Measurements from ENCODE around the gene SLF1. TPM values are rescaled to one million over a fixed set of nuclear protein-coding genes. Genes with fewer than 3 reads are reported as not detected.

The SLF1 gene
- total RNA-seq, 1 donor from 2014 or later = 5.3 TPM

DNA sequence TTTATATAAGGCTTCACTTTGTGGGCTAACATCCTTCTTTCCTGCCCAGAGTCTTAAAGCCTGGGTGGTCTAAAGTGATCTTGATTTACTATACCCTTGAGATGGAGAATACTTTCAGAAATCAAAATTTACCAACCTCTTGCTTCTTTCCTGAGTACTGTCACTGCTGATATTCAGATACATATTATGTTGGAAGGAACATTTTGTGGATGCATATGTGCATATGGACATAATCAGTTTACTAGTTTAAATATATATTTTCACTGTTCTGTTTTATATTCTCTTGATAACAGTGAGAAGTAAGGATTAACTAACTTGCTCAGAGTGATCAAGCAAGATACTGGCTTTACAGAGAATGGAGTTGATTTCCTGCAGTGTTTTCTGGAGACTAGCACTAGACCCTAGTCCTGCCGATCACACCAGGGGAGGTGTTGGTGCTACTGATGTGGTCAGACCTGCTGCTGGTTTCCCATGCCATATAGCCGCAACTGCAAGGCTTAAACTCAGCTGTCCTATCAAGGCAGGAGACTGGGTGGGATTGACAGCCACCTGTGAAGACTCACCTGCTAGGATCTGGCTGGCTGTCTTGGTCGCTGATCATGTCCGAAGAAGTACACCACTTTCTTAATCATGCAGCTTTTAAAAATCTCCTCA, 57.6 kb downstream of the SLF1 start:
- H2AFZ ChIP-seq (ENCODE audit: low read depth, low read length) = no peak overlapping the region
- no peak overlapping the region for H3K4me3 ChIP-seq (ENCODE audit: insufficient read depth, low read depth, low read length)
- TF ChIP-seq, protein P1, sequence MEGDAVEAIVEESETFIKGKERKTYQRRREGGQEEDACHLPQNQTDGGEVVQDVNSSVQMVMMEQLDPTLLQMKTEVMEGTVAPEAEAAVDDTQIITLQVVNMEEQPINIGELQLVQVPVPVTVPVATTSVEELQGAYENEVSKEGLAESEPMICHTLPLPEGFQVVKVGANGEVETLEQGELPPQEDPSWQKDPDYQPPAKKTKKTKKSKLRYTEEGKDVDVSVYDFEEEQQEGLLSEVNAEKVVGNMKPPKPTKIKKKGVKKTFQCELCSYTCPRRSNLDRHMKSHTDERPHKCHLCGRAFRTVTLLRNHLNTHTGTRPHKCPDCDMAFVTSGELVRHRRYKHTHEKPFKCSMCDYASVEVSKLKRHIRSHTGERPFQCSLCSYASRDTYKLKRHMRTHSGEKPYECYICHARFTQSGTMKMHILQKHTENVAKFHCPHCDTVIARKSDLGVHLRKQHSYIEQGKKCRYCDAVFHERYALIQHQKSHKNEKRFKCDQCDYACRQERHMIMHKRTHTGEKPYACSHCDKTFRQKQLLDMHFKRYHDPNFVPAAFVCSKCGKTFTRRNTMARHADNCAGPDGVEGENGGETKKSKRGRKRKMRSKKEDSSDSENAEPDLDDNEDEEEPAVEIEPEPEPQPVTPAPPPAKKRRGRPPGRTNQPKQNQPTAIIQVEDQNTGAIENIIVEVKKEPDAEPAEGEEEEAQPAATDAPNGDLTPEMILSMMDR (IDR thresholded peaks at IDR 0.05; ENCODE audit: insufficient read depth, low read depth, low read length) = no peak
- no peak for TF ChIP-seq EZH2 (IDR thresholded peaks at IDR 0.05; ENCODE audit: insufficient read depth, low read length)
- peaks cover 5% of the 10 kb centered on the region for H3K36me3 ChIP-seq (ENCODE audit: insufficient read depth, low read length)
- H3K27ac ChIP-seq (ENCODE audit: low read depth, low read length) = no peak overlapping the region
- H3K9me3 ChIP-seq (ENCODE audit: insufficient read depth, low read depth, low read length) = no peaks in the 10 kb centered on the region
- Mint-ChIP-seq H3K27ac (ENCODE audit: unreplicated experiment) (no peak overlapping the region), H3K4me3 (ENCODE audit: unreplicated experiment) (no peak overlapping the region), H3K9me3 (ENCODE audit: unreplicated experiment) (no peaks in the 10 kb centered on the region), H3K27me3 (ENCODE audit: low read depth, unreplicated experiment) (no peaks in the 10 kb centered on the region), H3K36me3 (ENCODE audit: low read depth, unreplicated experiment) (no peaks in the 10 kb centered on the region), H3K4me1 (ENCODE audit: low read depth, unreplicated experiment) (peaks cover 5% of the 10 kb centered on the region)
- H3K4me2 ChIP-seq (ENCODE audit: low read length) = no peak overlapping the region
- no peaks in the 10 kb centered on the region for H3K27me3 ChIP-seq (ENCODE audit: insufficient read depth, low read length)
- no peak overlapping the region for H3K9ac ChIP-seq (ENCODE audit: low read length)
- no peaks in the 10 kb centered on the region for H3K4me1 ChIP-seq (ENCODE audit: insufficient read depth, low read length)
- H4K20me1 ChIP-seq (ENCODE audit: insufficient read depth, low read length) = no peaks in the 10 kb centered on the region
- H3K79me2 ChIP-seq (ENCODE audit: insufficient read depth, low read length) = no peaks in the 10 kb centered on the region
- DNase-seq (ENCODE audit: low read depth) (no peak), FAIRE-seq (no peak)

DNA sequence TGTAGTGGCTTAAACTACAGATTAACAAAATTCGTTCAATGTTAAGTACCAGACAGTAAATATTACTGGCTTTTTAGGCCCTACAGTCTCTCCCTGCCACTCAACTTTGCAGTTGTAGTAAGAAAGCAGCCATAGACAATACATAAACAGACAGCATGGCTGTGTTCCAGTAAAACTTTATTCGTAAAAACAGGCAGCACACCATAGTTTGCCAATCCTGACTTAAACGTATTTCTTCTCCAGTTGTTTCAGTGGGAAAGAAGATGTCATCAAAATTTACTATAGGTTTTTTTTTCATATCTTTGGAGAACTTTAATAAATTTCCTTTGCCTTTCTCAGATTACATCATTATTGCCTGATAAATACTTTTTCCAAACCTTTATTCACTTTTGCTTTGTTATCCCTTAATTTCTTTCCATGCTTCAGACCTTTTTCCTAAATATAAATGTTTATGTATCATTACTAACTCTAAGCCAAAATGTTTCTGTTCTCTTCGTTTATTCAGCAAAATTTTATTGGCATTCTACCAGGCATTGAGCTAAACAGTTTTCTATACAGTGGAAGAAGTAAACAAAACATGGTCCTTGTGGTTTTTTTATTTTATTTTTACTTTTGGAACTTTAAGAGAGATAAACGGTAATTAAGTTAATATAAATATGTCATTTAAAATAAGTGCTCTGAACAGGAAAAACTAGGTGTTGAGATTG, 64.5 kb downstream of the SLF1 start:
- Mint-ChIP-seq H3K9me3 (ENCODE audit: unreplicated experiment) (no peaks in the 10 kb centered on the region), H3K27me3 (ENCODE audit: low read depth, unreplicated experiment) (no peaks in the 10 kb centered on the region), H3K4me1 (ENCODE audit: low read depth, unreplicated experiment) (no peaks in the 10 kb centered on the region), H3K27ac (ENCODE audit: unreplicated experiment) (no peak overlapping the region), H3K36me3 (ENCODE audit: low read depth, unreplicated experiment) (no peaks in the 10 kb centered on the region), H3K4me3 (ENCODE audit: unreplicated experiment) (no peak overlapping the region)
- no peak overlapping the region for H3K27ac ChIP-seq (ENCODE audit: low read depth, low read length)
- no peak overlapping the region for H3K4me2 ChIP-seq (ENCODE audit: low read length)
- H3K36me3 ChIP-seq (ENCODE audit: insufficient read depth, low read length) = no peaks in the 10 kb centered on the region
- FAIRE-seq = no peak
- TF ChIP-seq, protein P1 (IDR thresholded peaks at IDR 0.05; ENCODE audit: insufficient read depth, low read depth, low read length) = no peak
- TF ChIP-seq EZH2 (IDR thresholded peaks at IDR 0.05; ENCODE audit: insufficient read depth, low read length) = no peak
- H2AFZ ChIP-seq (ENCODE audit: low read depth, low read length) = no peak overlapping the region
- H3K9ac ChIP-seq (ENCODE audit: low read length) = no peak overlapping the region
- DNase-seq (ENCODE audit: low read depth) = no peak
- no peaks in the 10 kb centered on the region for H3K79me2 ChIP-seq (ENCODE audit: insufficient read depth, low read length)
- no peaks in the 10 kb centered on the region for H3K9me3 ChIP-seq (ENCODE audit: insufficient read depth, low read depth, low read length)
- H3K27me3 ChIP-seq (ENCODE audit: insufficient read depth, low read length) = no peaks in the 10 kb centered on the region
- no peaks in the 10 kb centered on the region for H3K4me1 ChIP-seq (ENCODE audit: insufficient read depth, low read length)
- H3K4me3 ChIP-seq (ENCODE audit: insufficient read depth, low read depth, low read length) = no peak overlapping the region
- no peaks in the 10 kb centered on the region for H4K20me1 ChIP-seq (ENCODE audit: insufficient read depth, low read length)

DNA sequence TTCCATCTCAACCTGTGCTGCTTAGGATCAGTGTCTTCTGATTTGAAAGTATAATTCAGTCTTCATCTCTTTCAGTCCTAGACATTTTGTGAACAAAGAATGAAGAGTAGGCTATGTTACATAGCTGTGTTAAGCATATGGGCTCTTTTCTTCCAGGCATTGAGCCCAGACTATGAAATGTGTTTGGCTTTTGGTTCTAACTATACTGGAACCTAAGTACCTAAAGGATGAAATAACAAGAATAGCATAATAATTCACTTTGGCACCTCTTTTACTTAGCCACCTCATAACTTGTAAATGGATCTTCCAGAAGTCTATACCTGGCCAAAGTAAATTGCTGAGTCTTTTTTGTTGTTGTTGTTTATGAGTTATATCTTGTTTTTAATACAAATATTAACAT, 71.4 kb downstream of the SLF1 start:
- TF ChIP-seq, protein P1 (IDR thresholded peaks at IDR 0.05; ENCODE audit: insufficient read depth, low read depth, low read length) = no peak
- TF ChIP-seq EZH2 (IDR thresholded peaks at IDR 0.05; ENCODE audit: insufficient read depth, low read length) = no peak
- H3K36me3 Mint-ChIP-seq (ENCODE audit: low read depth, unreplicated experiment) = no peaks in the 10 kb centered on the region
- no peaks in the 10 kb centered on the region for H3K27me3 ChIP-seq (ENCODE audit: insufficient read depth, low read length)
- H3K4me1 ChIP-seq (ENCODE audit: insufficient read depth, low read length) = peaks cover 11% of the 10 kb centered on the region
- H3K79me2 ChIP-seq (ENCODE audit: insufficient read depth, low read length) = no peaks in the 10 kb centered on the region
- H3K9me3 Mint-ChIP-seq (ENCODE audit: unreplicated experiment) = no peaks in the 10 kb centered on the region
- no peak overlapping the region for H3K4me3 ChIP-seq (ENCODE audit: insufficient read depth, low read depth, low read length)
- H3K27me3 Mint-ChIP-seq (ENCODE audit: low read depth, unreplicated experiment) = no peaks in the 10 kb centered on the region
- no peak overlapping the region for H3K27ac Mint-ChIP-seq (ENCODE audit: unreplicated experiment)
- H3K9me3 ChIP-seq (ENCODE audit: insufficient read depth, low read depth, low read length) = no peaks in the 10 kb centered on the region
- FAIRE-seq (no peak), DNase-seq (ENCODE audit: low read depth) (no peak)
- H2AFZ ChIP-seq (ENCODE audit: low read depth, low read length) = no peak overlapping the region
- no peak overlapping the region for H3K4me2 ChIP-seq (ENCODE audit: low read length)
- no peak overlapping the region for H3K4me3 Mint-ChIP-seq (ENCODE audit: unreplicated experiment)
- H4K20me1 ChIP-seq (ENCODE audit: insufficient read depth, low read length) = no peaks in the 10 kb centered on the region
- no peak overlapping the region for H3K27ac ChIP-seq (ENCODE audit: low read depth, low read length)
- H3K36me3 ChIP-seq (ENCODE audit: insufficient read depth, low read length) = no peaks in the 10 kb centered on the region
- H3K9ac ChIP-seq (ENCODE audit: low read length) = no peak overlapping the region
- H3K4me1 Mint-ChIP-seq (ENCODE audit: low read depth, unreplicated experiment) = peaks cover 20% of the 10 kb centered on the region
